Measurements from ENCODE around the gene MIPEP.
"Not testable (repeated sequence)": the region's sequence is repeated elsewhere in the genome, so short reads cannot be mapped to it uniquely, and the experiment has no call there.

MIPEP gene

GRCh38 chr13:23888658-23889614 is at the start of gene MIPEP:
MIPEP (minus strand) TSS chr13:23889400; CDS start chr13:23889320, 80 bp downstream.
- peak; percentile 94 for DNase-seq (ENCODE audit: low spot score)

GRCh38 chr13:23934520-23934919 is 45.3 kb upstream of the MIPEP start:
- no peak for DNase-seq (ENCODE audit: low spot score)

DNA sequence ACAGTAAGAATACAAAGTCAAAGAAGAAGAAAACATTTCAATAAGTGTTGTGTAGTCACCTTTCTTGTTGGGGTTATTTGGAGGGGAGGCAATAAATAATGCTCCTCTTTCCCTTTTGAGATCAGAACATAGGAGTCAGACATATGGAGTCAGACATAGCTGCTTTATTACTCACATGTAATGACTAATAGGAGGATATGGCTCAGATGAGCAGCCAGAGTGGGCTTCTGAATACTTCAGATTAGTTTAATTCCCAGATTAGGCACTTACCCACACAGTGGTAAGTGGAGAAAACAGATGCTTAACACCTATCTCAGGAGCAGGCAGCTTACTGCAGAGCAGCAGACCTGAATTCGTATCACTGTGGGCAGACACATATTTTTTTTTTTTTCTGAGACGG is 39.8 kb upstream of the MIPEP start:
- peak; percentile 53 for DNase-seq (ENCODE audit: low spot score)

- DNase-seq (ENCODE audit: low spot score): no peak
These were observed 33.8 kb upstream of the MIPEP start for GRCh38 chr13:23923031-23923430.

- DNase-seq (ENCODE audit: low spot score): no peak
These were observed 33.1 kb upstream of the MIPEP start for GRCh38 chr13:23922005-23922932.

DNA sequence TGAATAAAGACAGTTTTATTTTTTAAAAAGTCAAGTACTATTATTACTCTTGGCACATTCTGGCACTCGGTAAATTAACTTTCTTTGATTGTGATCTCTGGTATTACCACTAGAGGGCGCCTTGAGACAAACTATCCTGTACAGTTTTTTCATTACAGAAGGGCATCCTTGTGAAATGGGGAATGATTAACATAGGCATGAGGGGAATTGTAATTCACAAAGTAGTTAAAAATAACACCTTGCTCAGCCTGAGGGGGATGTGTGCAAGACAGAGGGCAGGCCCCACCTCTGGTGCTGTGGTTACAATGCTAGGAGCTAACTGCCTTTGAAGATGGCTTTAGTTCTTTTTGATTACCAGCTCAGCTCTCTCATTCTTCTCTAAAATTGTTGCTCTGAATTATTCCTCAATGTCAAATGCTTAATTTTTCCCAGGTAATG is 32.3 kb upstream of the MIPEP start:
- DNase-seq (ENCODE audit: low spot score): no peak

GRCh38 chr13:23919006-23919405 is 29.8 kb upstream of the MIPEP start:
- DNase-seq (ENCODE audit: low spot score): no peak

DNA sequence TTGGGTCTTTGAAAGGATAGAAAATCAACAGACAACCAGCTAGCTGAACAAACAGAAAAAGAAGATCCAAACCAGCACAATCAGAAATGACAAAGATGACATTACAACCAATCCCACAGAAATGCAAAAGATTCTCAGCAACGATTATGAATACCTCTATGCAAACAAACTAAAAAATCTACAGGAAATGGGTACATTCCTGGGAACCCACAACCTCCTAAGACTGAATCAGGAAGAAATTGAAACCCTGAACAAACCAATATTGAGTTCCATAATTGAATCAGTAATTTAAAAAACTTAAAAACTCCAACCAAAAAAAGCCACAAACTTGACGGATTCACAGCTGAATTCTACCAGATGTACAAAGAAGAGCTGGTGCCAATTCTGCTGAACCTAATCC is 29.0 kb upstream of the MIPEP start:
- DNase-seq (ENCODE audit: low spot score): no peak

- DNase-seq (ENCODE audit: low spot score): no peak
These were observed 26.1 kb upstream of the MIPEP start for GRCh38 chr13:23915308-23915707.

GRCh38 chr13:23912469-23912868 is 23.3 kb upstream of the MIPEP start:
- DNase-seq (ENCODE audit: low spot score): no peak

DNA sequence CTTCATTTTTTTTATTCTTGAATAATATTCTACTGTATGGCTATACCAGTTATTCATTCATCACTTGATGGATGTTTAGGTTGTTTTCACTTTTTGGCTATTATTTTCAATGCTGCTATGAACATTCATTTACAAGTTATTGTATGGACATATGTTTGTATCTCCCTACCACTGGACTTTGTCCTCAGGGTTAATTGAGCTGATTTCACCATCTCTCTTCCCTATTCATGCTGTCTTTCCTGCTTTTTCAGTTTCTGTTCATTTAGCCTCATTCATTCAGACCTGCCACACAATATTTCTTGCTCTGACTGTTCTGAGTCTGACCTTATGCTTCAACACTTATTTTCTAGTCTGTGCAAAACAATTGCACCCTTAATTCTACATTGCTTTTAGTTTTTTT is 20.4 kb upstream of the MIPEP start:
- no peak for DNase-seq (ENCODE audit: low spot score)

DNA sequence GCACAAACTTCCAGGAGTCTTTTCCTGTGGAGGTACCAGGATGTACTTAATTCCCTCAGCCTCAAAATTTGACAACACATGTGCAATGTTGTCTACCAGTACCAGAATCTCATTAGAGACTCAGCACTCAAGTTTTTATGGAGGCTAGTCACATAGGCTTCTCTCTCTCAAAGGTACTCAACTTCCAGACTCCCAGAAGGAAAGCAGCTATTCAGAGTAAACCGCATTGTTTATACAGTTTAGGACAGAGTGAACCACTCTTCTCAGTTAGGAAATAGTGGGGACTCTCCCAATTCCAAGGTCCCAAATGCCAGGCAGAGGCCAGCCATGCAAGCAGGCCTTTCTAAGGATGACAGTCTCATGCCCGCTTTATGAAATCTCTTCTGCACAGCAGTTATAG is 16.6 kb upstream of the MIPEP start:
- DNase-seq (ENCODE audit: low spot score): no peak

DNA sequence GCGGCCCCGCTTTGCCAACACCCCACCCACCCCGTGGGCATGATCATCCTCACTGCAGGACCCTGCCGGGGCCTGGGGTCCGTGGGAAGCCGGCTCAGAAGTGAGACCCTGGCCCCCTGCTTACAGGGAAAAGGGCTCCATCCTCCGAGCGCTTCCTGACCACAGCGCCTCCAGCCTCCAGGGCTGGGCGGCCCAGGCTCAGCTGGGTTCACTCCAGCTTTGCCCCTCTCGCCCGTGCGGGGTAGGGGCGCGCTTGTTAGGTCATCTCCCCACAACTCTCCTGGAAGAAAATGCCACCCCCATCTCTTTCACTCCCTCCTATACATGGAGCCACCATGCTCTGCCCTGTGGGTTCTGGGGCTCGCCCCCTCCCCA is 14.7 kb upstream of the MIPEP start:
- no peak for DNase-seq (ENCODE audit: low spot score)

DNA sequence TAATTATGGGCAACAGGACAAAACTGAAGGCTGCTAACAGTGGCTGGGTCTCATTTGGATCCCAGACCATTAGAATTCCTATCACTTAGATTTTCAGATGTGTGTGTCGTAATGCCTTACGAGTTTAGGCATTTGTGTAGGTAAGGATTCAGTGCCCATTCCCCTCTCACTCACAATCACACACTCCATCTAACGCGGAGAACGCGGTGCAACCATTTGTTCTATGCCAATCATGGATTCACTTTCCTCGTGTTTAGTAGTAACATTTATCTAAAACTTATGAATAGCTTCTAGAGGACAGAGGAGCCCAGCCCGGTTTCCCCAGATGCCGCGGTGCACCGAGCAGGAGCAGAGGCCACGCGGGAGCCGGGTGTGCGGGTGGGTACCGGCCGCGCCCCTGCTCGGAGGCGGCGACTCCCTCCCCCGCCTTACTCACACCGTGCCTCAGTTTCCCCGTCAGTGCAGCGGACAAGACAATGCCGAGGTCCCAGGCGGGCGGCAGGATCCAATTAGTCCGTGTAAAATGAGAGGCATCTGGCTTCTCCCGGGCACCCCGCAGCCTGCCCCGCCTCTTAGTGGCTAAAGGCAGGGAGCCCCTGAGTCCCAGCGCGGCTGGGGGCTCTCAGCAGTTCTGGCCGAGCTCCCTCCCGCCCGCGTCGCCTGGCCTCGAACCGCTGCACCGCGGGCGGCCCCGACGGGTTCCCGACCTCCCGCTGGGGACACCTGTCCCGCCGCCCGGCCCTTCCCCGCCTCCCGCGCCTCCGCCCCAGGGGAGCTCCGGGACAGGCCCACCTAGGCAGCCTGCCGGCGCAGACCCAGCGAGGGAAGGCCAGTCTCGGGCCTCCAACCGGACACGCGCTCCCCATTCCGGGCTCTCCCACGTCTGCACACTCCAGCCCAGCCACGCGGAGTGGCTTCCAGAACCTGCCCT is 14.0 kb upstream of the MIPEP start:
- peak; percentile 37 for DNase-seq (ENCODE audit: low spot score)

DNA sequence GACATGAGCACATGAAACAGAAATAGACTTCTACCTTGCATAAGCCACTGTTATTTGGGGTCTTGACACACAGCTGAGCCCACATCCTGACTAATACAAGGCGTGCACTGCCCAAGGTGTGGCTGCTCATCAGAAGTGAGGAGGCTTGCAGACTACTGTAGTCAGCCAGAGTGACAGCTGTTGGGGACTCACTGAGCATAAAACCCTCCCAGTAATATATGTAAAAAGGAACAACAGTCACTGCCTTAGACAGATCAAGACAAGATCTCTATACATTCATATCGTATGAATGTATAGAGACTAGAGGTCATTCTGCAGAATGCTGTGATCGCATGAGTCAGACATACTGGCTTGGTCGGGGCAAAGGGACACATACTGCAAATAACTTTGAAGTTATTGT is 12.2 kb upstream of the MIPEP start:
- DNase-seq (ENCODE audit: low spot score): no peak

GRCh38 chr13:23899555-23899954 is 10.4 kb upstream of the MIPEP start:
- no peak for DNase-seq (ENCODE audit: low spot score)

GRCh38 chr13:23898101-23898500 is 8.9 kb upstream of the MIPEP start:
- no peak for DNase-seq (ENCODE audit: low spot score)

GRCh38 chr13:23897452-23897919 is 8.3 kb upstream of the MIPEP start, which contains the start of gene C1QTNF9B:
C1QTNF9B (minus strand) TSS chr13:23897502.
- not testable (repeated sequence) for DNase-seq (ENCODE audit: low spot score)

- not testable (repeated sequence) for DNase-seq (ENCODE audit: low spot score)
These were observed 5.5 kb upstream of the MIPEP start for GRCh38 chr13:23894746-23895145.

GRCh38 chr13:23893791-23894190 is 4.6 kb upstream of the MIPEP start:
- not testable (repeated sequence) for DNase-seq (ENCODE audit: low spot score)
